Measurements from ENCODE around the gene USF3.

USF3 gene

GRCh38 chr3:113607219-113607596, 89.2 kb downstream of the USF3 start:
- DNase-seq (ENCODE audit: low read depth, low spot score) = no peak

GRCh38 chr3:113606539-113607218, 89.8 kb downstream of the USF3 start:
- no peak for DNase-seq (ENCODE audit: low read depth, low spot score)

GRCh38 chr3:113602836-113603235, 93.6 kb downstream of the USF3 start:
- no peak for DNase-seq (ENCODE audit: low read depth, low spot score)

GRCh38 chr3:113602256-113602655, 94.2 kb downstream of the USF3 start:
- no peak for DNase-seq (ENCODE audit: low read depth, low spot score)

GRCh38 chr3:113601240-113601639, 95.2 kb downstream of the USF3 start:
- DNase-seq (ENCODE audit: low read depth, low spot score) = no peak

- no peak for DNase-seq (ENCODE audit: low read depth, low spot score)
Observed at GRCh38 chr3:113600418-113601182, 95.8 kb downstream of the USF3 start.
